ENCODE measurements around the gene EXOSC10. TPM values are rescaled to one million over a fixed set of nuclear protein-coding genes. Genes with fewer than 3 reads are reported as not detected.
A peak's percentile ranks its signal among the peaks of the same experiment; 100 is the strongest.

The EXOSC10 gene
- 82.4 and 88.8 TPM in 2 replicates for total RNA-seq (2014; rRNA removed; shearing (Covaris generic))
- 61.8 and 77.9 TPM in 2 replicates for polyA plus RNA-seq (2015; cell fraction: cytosol; rRNA removed)
- polyA plus RNA-seq (2015; cell fraction: nucleus; rRNA removed): 320 and 370 TPM in 2 replicates

- in situ Hi-C loops (cut with HindIII; ENCODE audit: low pct_unique_long_range_greater_than_20kb, low sequenced_read_pairs): no loop called here
- peak; percentile 86 for DNase-seq (ENCODE audit: low read depth, low spot score)
Observed at GRCh38 chr1:11099310-11100148, at the start of gene EXOSC10. Gene EXOSC10, minus strand, starts transcription at chr1:11099869. Its CDS starts 38 bp downstream, at chr1:11099831.

- DNase-seq (ENCODE audit: low read depth, low spot score): no peak
- in situ Hi-C loops (cut with HindIII; ENCODE audit: low pct_unique_long_range_greater_than_20kb, low sequenced_read_pairs): no loop called here
Observed at GRCh38 chr1:11147197-11147770, 47.6 kb upstream of the EXOSC10 start.

GRCh38 chr1:11145741-11146140 is 46.1 kb upstream of the EXOSC10 start:
- in situ Hi-C loops (cut with HindIII; ENCODE audit: low pct_unique_long_range_greater_than_20kb, low sequenced_read_pairs): no loop called here
- no peak for DNase-seq (ENCODE audit: low read depth, low spot score)

- in situ Hi-C loops (cut with HindIII; ENCODE audit: low pct_unique_long_range_greater_than_20kb, low sequenced_read_pairs): no loop called here
- no peak for DNase-seq (ENCODE audit: low read depth, low spot score)
Observed at GRCh38 chr1:11144570-11145256, 45.0 kb upstream of the EXOSC10 start.

- in situ Hi-C loops (cut with HindIII; ENCODE audit: low pct_unique_long_range_greater_than_20kb, low sequenced_read_pairs): no loop called here
- DNase-seq (ENCODE audit: low read depth, low spot score): no peak
Observed at GRCh38 chr1:11143907-11144306, 44.2 kb upstream of the EXOSC10 start.

- in situ Hi-C loops (cut with HindIII; ENCODE audit: low pct_unique_long_range_greater_than_20kb, low sequenced_read_pairs): no loop called here
- DNase-seq (ENCODE audit: low read depth, low spot score): no peak
Observed at GRCh38 chr1:11143401-11143800, 43.7 kb upstream of the EXOSC10 start.

GRCh38 chr1:11142618-11143391 is 43.1 kb upstream of the EXOSC10 start:
- in situ Hi-C loops (cut with HindIII; ENCODE audit: low pct_unique_long_range_greater_than_20kb, low sequenced_read_pairs): no loop called here

GRCh38 chr1:11138952-11139351 is 39.3 kb upstream of the EXOSC10 start:
- in situ Hi-C loops (cut with HindIII; ENCODE audit: low pct_unique_long_range_greater_than_20kb, low sequenced_read_pairs): no loop called here
- DNase-seq (ENCODE audit: low read depth, low spot score): no peak

More at GRCh38 chr1:11142618-11143391, 43.1 kb upstream of the EXOSC10 start:
- no peak for DNase-seq (ENCODE audit: low read depth, low spot score)

GRCh38 chr1:11138029-11138428 is 38.4 kb upstream of the EXOSC10 start:
- in situ Hi-C loops (cut with HindIII; ENCODE audit: low pct_unique_long_range_greater_than_20kb, low sequenced_read_pairs): no loop called here
- no peak for DNase-seq (ENCODE audit: low read depth, low spot score)

- in situ Hi-C loops (cut with HindIII; ENCODE audit: low pct_unique_long_range_greater_than_20kb, low sequenced_read_pairs): no loop called here
- DNase-seq (ENCODE audit: low read depth, low spot score): no peak
Observed at GRCh38 chr1:11134898-11135266, 35.2 kb upstream of the EXOSC10 start.

GRCh38 chr1:11134251-11134897 is 34.7 kb upstream of the EXOSC10 start:
- peak; percentile 40 for DNase-seq (ENCODE audit: low read depth, low spot score)
- in situ Hi-C loops (cut with HindIII; ENCODE audit: low pct_unique_long_range_greater_than_20kb, low sequenced_read_pairs): no loop called here

GRCh38 chr1:11132563-11133293 is 33.1 kb upstream of the EXOSC10 start:
- no peak for DNase-seq (ENCODE audit: low read depth, low spot score)
- in situ Hi-C loops (cut with HindIII; ENCODE audit: low pct_unique_long_range_greater_than_20kb, low sequenced_read_pairs): no loop called here

- in situ Hi-C loops (cut with HindIII; ENCODE audit: low pct_unique_long_range_greater_than_20kb, low sequenced_read_pairs): no loop called here
- no peak for DNase-seq (ENCODE audit: low read depth, low spot score)
Observed at GRCh38 chr1:11131816-11132215, 32.1 kb upstream of the EXOSC10 start.

- in situ Hi-C loops (cut with HindIII; ENCODE audit: low pct_unique_long_range_greater_than_20kb, low sequenced_read_pairs): no loop called here
- no peak for DNase-seq (ENCODE audit: low read depth, low spot score)
Observed at GRCh38 chr1:11130406-11130805, 30.7 kb upstream of the EXOSC10 start.

GRCh38 chr1:11129649-11130390 is 30.2 kb upstream of the EXOSC10 start:
- DNase-seq (ENCODE audit: low read depth, low spot score): no peak
- in situ Hi-C loops (cut with HindIII; ENCODE audit: low pct_unique_long_range_greater_than_20kb, low sequenced_read_pairs): no loop called here

- no peak for DNase-seq (ENCODE audit: low read depth, low spot score)
- in situ Hi-C loops (cut with HindIII; ENCODE audit: low pct_unique_long_range_greater_than_20kb, low sequenced_read_pairs): no loop called here
Observed at GRCh38 chr1:11126569-11126968, 26.9 kb upstream of the EXOSC10 start.

All from SK-MEL-5 (cell line).